Tibial artery (tissue), 4 donors: ENCODE results near the gene PTPN14.

Experiments
- DNase-seq, 2 donors: peaks; one replicate each; pipeline ENCODE4 v3.0.0-alpha.2; 2019
- H3K27ac ChIP-seq, 2 donors: fragments of 200-600 bp; sonication (generic) in 1 of 2; 1 replicate in 1 of 2; 2 replicates in 1 of 2; pipeline ENCODE4 v1.5.1; 2018 to 2019; ENCODE audit warnings: mild to moderate bottlenecking in 1 of 2
- H3K27me3 ChIP-seq, 2 donors: fragments of 200-600 bp; sonication (generic) in 1 of 2; one replicate each; pipeline versions ENCODE4 v1.5.1 to v1.6.0; 2016 to 2019
- H3K36me3 ChIP-seq, 3 donors: fragments of 200-600 bp; sonication (generic) in 2 of 3; one replicate each; pipeline ENCODE4 v1.5.1; 2016 to 2019; ENCODE audit warnings: mild to moderate bottlenecking in 2 of 3
- H3K4me1 ChIP-seq, 4 donors: fragments of 200-600 bp; sonication (generic) in 2 of 4; 1 replicate in 3 of 4; 2 replicates in 1 of 4; pipeline ENCODE4 v1.5.1; 2016 to 2019
- H3K4me3 ChIP-seq, 2 donors: fragments of 200-600 bp; sonication (generic) in 1 of 2; 1 replicate in 1 of 2; 2 replicates in 1 of 2; pipeline ENCODE4 v1.5.1; 2018 to 2019; ENCODE audit warnings: mild to moderate bottlenecking in 2 of 2
- H3K9me3 ChIP-seq, 3 donors: fragments of 200-600 bp; sonication (generic) in 1 of 3; one replicate each; pipeline ENCODE4 v1.5.1; 2016 to 2019
- intact Hi-C: fragments of 100-400 bp; cut with DNase I; formaldehyde crosslinking; loops from one replicate; pipeline ENCODE4 v1.15.0; 2023; ENCODE audit warnings: low total_unique reads
- TF ChIP-seq, protein P1 (sequence below), 2 experiments: fragments of 200-600 bp in 1 of 2; fragments of 450-650 bp in 1 of 2; IDR thresholded peaks; one replicate each; pipeline ENCODE4 v1.5.1; 2017 to 2019; ENCODE audit warnings: antibody characterized with exemption in 2 of 2, mild to moderate bottlenecking in 1 of 2, moderate library complexity in 1 of 2

The PTPN14 gene

DNA sequence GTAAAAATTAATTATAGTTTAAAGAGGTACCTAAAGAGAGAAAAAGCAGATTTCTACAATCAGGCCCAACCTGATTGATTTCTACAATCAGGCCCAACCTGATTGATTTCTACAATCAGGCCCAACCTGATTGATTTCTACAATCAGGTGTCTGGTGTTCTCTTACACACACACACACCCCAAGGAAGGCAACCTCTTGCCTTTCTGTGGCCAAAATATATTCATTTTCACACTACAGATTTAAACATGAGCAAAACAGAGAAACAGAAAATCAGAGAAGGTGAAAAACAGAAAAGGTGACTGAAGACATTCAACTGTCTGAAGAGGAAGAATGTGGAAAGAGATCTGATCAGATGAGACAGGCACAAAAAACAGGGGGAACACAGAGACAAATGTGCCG is 166.0 kb downstream of the PTPN14 start:
- Histone ChIP-seq H3K36me3 (peaks cover 16 to 59% (median 47%) of the 10 kb centered on the region in 3 donors), H3K4me1 (peaks cover 0 to 16% (median 2%) of the 10 kb centered on the region in 4 donors), H3K27ac (no peak overlapping the region), H3K27me3 (no peaks in the 10 kb centered on the region), H3K9me3 (no peaks in the 10 kb centered on the region), H3K4me3 (no peak overlapping the region)
- DNase-seq, result no peak
- intact Hi-C loops, result loop anchor here (5.0 kb wide), 1 partner anchor 202 kb away; no protein-coding TSS in a partner anchor
- TF ChIP-seq, protein P1, sequence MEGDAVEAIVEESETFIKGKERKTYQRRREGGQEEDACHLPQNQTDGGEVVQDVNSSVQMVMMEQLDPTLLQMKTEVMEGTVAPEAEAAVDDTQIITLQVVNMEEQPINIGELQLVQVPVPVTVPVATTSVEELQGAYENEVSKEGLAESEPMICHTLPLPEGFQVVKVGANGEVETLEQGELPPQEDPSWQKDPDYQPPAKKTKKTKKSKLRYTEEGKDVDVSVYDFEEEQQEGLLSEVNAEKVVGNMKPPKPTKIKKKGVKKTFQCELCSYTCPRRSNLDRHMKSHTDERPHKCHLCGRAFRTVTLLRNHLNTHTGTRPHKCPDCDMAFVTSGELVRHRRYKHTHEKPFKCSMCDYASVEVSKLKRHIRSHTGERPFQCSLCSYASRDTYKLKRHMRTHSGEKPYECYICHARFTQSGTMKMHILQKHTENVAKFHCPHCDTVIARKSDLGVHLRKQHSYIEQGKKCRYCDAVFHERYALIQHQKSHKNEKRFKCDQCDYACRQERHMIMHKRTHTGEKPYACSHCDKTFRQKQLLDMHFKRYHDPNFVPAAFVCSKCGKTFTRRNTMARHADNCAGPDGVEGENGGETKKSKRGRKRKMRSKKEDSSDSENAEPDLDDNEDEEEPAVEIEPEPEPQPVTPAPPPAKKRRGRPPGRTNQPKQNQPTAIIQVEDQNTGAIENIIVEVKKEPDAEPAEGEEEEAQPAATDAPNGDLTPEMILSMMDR (IDR thresholded peaks at IDR 0.05), result no peak

GRCh38 chr1:214384373-214385079 is 166.9 kb downstream of the PTPN14 start:
- DNase-seq, result no peak
- Histone ChIP-seq H3K27me3 (no peaks in the 10 kb centered on the region), H3K36me3 (peaks cover 16 to 59% (median 48%) of the 10 kb centered on the region in 3 donors), H3K9me3 (no peaks in the 10 kb centered on the region), H3K27ac (no peak overlapping the region), H3K4me1 (peaks cover 0 to 13% (median 2%) of the 10 kb centered on the region in 4 donors), H3K4me3 (no peak overlapping the region)
- TF ChIP-seq, protein P1 (IDR thresholded peaks at IDR 0.05), result no peak
- intact Hi-C loops, result loop anchor here (5.0 kb wide), 1 partner anchor 203 kb away; no protein-coding TSS in a partner anchor

DNA sequence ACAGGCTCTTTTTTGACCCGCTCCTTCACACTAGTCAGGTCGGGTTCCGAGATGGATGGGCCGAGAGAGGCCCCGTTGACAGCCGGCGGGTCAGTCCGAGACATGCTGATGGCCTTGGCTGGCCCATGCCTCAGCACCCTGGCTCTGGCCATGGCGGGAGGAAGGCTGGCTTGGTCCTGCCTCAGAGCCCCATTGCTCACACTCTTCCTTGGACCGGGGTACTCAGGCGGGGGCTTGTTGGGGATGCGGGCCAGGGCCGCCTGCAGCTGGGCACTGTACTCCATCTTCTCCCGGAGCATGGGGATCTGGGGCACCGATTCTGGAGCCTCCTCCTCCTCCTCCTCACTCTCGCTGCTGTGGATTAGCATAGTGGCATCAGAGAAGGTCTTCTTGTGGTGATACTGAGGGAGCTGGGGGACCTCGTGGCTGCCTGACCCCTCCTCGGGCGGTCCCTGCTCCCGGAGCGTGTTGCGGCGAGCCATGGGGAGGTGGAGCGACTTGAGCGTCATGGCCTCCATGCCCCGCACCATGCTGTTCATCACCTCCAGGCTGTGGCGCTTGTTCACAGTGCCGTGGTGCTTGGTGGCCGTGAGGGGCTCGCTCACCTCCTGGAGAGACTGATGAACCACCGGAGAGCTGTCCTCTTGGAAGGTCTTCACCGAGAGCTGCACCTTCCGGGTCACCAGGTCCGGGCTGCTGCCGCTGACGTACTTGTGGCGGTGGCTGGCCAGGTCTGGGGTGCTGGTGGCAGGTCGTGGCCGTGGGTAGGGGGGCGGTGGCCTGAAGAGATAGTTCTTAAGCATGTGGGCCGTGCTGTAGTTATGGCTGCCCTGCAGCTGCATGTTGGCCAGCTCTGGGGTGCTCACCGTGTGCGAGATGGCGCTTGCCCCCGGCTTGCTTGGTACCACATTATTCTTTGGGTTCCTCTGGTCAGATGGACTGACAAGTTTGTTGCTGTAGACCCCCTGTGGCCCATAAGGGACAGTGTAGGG is 167.7 kb downstream of the PTPN14 start:
- intact Hi-C loops, result no loop called here

GRCh38 chr1:214380986-214381695 is 170.3 kb downstream of the PTPN14 start:
- no peak for DNase-seq
- TF ChIP-seq, protein P1 (IDR thresholded peaks at IDR 0.05), result no peak
- Histone ChIP-seq H3K36me3 (peaks cover 16 to 46% (median 44%) of the 10 kb centered on the region in 3 donors), H3K27me3 (no peaks in the 10 kb centered on the region), H3K4me3 (no peak overlapping the region), H3K4me1 (peaks cover 0 to 19% (median 6%) of the 10 kb centered on the region in 4 donors), H3K9me3 (no peaks in the 10 kb centered on the region), H3K27ac (no peak overlapping the region)
- intact Hi-C loops, result no loop called here

More for the DNA sequence above, 167.7 kb downstream of the PTPN14 start:
- TF ChIP-seq, protein P1 (IDR thresholded peaks at IDR 0.05), result no peak
- Histone ChIP-seq H3K27me3 (no peaks in the 10 kb centered on the region), H3K27ac (no peak overlapping the region), H3K36me3 (peaks cover 16 to 61% (median 48%) of the 10 kb centered on the region in 3 donors), H3K4me1 (peaks cover 0 to 6% (median 3%) of the 10 kb centered on the region in 4 donors), H3K4me3 (no peak overlapping the region), H3K9me3 (no peaks in the 10 kb centered on the region)
- no peak for DNase-seq

DNA sequence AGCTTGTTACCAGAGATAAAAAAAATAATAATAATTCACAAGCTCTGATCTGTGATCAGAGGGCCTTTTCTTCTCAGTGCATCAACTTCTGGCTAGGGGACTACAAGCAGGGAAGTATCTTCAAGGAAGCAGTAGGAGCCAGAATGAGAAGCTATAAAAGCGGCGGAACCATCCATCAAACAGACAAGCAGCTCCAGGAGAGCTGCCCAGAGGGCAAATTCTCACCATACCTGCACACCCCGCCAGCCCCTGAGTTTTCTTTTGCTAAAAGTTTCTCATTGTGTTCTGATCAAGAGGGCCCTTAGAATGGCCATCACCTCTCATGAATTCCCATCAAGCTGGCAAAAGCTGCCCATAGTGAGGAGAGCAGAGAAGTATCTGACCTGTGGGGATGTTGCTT is 171.0 kb downstream of the PTPN14 start:
- Histone ChIP-seq H3K9me3 (no peaks in the 10 kb centered on the region), H3K4me1 (peaks cover 0 to 19% (median 6%) of the 10 kb centered on the region in 4 donors), H3K27ac (no peak overlapping the region), H3K4me3 (no peak overlapping the region), H3K36me3 (peaks cover 16 to 42% (median 38%) of the 10 kb centered on the region in 3 donors), H3K27me3 (no peaks in the 10 kb centered on the region)
- no peak for DNase-seq
- TF ChIP-seq, protein P1 (IDR thresholded peaks at IDR 0.05), result no peak
- intact Hi-C loops, result no loop called here
